OCI-LY3 (cell line): Measurements from ENCODE around the gene MACROD2.

Experiments
- H2AFZ ChIP-seq: fragments of 200-600, 300-600 bp; shearing (Covaris generic); 2 replicates; pipeline ENCODE4 v1.6.0; 2014; ENCODE audit warnings: antibody characterized with exemption, low read depth, low read length
- H3K27ac ChIP-seq: fragments of 200-600, 300-600 bp; sonication (generic); 2 replicates; pipeline ENCODE4 v1.5.1; 2014; ENCODE audit warnings: mild to moderate bottlenecking, low read length, moderate library complexity, mixed read lengths
- H3K27me3 ChIP-seq: fragments of 200-600, 300-600 bp; sonication (generic); 2 replicates; pipeline ENCODE4 v1.6.1; 2014; ENCODE audit warnings: low read depth, low read length, mixed read lengths
- H3K36me3 ChIP-seq: fragments of 200-600, 300-600 bp; sonication (generic); replicated peaks from 2 replicates; pipeline ENCODE3; 2014; ENCODE audit warnings: low read depth, low read length, mixed read lengths
- H3K4me1 ChIP-seq: fragments of 300-600, 200-600 bp; sonication (generic); 2 replicates; pipeline ENCODE4 v1.6.1; 2014; ENCODE audit warnings: low read length, mixed read lengths
- H3K4me2 ChIP-seq: fragments of 200-600, 300-600 bp; sonication (generic); 2 replicates; pipeline ENCODE4 v1.6.1; 2014; ENCODE audit warnings: low read length, mixed read lengths
- H3K4me3 ChIP-seq: fragments of 300-600, 200-600 bp; sonication (generic); 2 replicates; pipeline ENCODE4 v1.5.1; 2014; ENCODE audit warnings: antibody characterized with exemption, mild to moderate bottlenecking, low read length, moderate library complexity
- H3K79me2 ChIP-seq: fragments of 300-600, 200-600 bp; shearing (Covaris generic); 2 replicates; pipeline ENCODE4 v1.6.1; 2014; ENCODE audit warnings: mild to moderate bottlenecking, low read length, mixed read lengths
- H3K9ac ChIP-seq: fragments of 300-600, 200-600 bp; shearing (Covaris generic); 2 replicates; pipeline ENCODE4 v1.6.0; 2014; ENCODE audit warnings: mild to moderate bottlenecking, low read length, moderate library complexity
- H3K9me3 ChIP-seq: fragments of 200-600, 300-600 bp; shearing (Covaris generic); 2 replicates; pipeline ENCODE4 v1.6.1; 2014; ENCODE audit warnings: low read length, mixed read lengths; ENCODE audit not compliant: insufficient read depth
- H4K20me1 ChIP-seq: fragments of 200-600, 300-600 bp; sonication (generic); 2 replicates; pipeline ENCODE4 v1.6.1; 2016; ENCODE audit warnings: low read length, mixed read lengths; ENCODE audit not compliant: insufficient read depth
- CTCF ChIP-seq: fragments of 200-600, 300-600 bp; sonication (generic); IDR thresholded peaks from 2 replicates; pipeline ENCODE4 v1.5.1; 2014; ENCODE audit warnings: antibody characterized with exemption, low read length, low read depth
- EZH2phosphoT487 ChIP-seq: fragments of 200-600 bp; shearing (Covaris generic); IDR thresholded peaks from 2 replicates; pipeline ENCODE4 v1.6.1; 2018; ENCODE audit warnings: antibody characterized with exemption, mixed run types, low read depth

MACROD2 gene

GRCh38 chr20:13995841-13996240, 525 bp downstream of the MACROD2 start:
- Histone ChIP-seq H3K27ac (no peak overlapping the region), H3K27me3 (no peaks in the 10 kb centered on the region), H3K4me2 (no peak overlapping the region), H2AFZ (no peak overlapping the region), H3K4me3 (no peak overlapping the region), H3K9ac (no peak overlapping the region), H3K4me1 (no peaks in the 10 kb centered on the region), H3K9me3 (peaks cover 5% of the 10 kb centered on the region; the same call in 1 of the 2 replicates), H4K20me1 (no peaks in the 10 kb centered on the region), H3K36me3 (no peaks in the 10 kb centered on the region), H3K79me2 (no peaks in the 10 kb centered on the region)
- no peak for TF ChIP-seq CTCF
- no peak for TF ChIP-seq EZH2phosphoT487

- Histone ChIP-seq H3K9me3 (peaks cover 5% of the 10 kb centered on the region; the same call in 1 of the 2 replicates), H2AFZ (no peak overlapping the region), H3K27me3 (no peaks in the 10 kb centered on the region), H3K9ac (no peak overlapping the region), H3K36me3 (no peaks in the 10 kb centered on the region), H3K79me2 (no peaks in the 10 kb centered on the region), H4K20me1 (no peaks in the 10 kb centered on the region), H3K4me2 (no peak overlapping the region), H3K4me3 (no peak overlapping the region), H3K27ac (no peak overlapping the region), H3K4me1 (no peaks in the 10 kb centered on the region)
- no peak for TF ChIP-seq CTCF
- no peak for TF ChIP-seq EZH2phosphoT487
These were observed 949 bp downstream of the MACROD2 start for GRCh38 chr20:13996265-13996664.

GRCh38 chr20:14000917-14001316, 5.6 kb downstream of the MACROD2 start:
- H3K36me3 ChIP-seq: no peaks in the 10 kb centered on the region
- H3K27ac ChIP-seq: no peak overlapping the region
- no peaks in the 10 kb centered on the region for H3K9me3 ChIP-seq
- H3K4me2 ChIP-seq: no peak overlapping the region
- no peaks in the 10 kb centered on the region for H4K20me1 ChIP-seq
- H3K79me2 ChIP-seq: no peaks in the 10 kb centered on the region
- H3K27me3 ChIP-seq: no peaks in the 10 kb centered on the region; the same call in 1 of the 2 replicates
- no peak overlapping the region for H2AFZ ChIP-seq
- no peak overlapping the region for H3K4me3 ChIP-seq
- H3K4me1 ChIP-seq: no peaks in the 10 kb centered on the region
- TF ChIP-seq EZH2phosphoT487 (no peak), CTCF (no peak)
- H3K9ac ChIP-seq: no peak overlapping the region

GRCh38 chr20:14005996-14006395, 10.7 kb downstream of the MACROD2 start:
- Histone ChIP-seq H2AFZ (no peak overlapping the region), H3K4me1 (no peaks in the 10 kb centered on the region), H3K79me2 (no peaks in the 10 kb centered on the region), H4K20me1 (no peaks in the 10 kb centered on the region), H3K36me3 (no peaks in the 10 kb centered on the region), H3K9me3 (no peaks in the 10 kb centered on the region), H3K4me2 (no peak overlapping the region), H3K9ac (no peak overlapping the region), H3K27ac (no peak overlapping the region), H3K4me3 (no peak overlapping the region), H3K27me3 (no peaks in the 10 kb centered on the region; the same call in 1 of the 2 replicates)
- TF ChIP-seq CTCF (no peak), EZH2phosphoT487 (no peak)
